Measurements from ENCODE around the gene CNTN6. TPM values are rescaled to one million over a fixed set of nuclear protein-coding genes. Genes with fewer than 3 reads are reported as not detected.

The CNTN6 gene
- polyA plus RNA-seq, 4 donors, result 1.8 to 2.9 (median 2.8) TPM

DNA sequence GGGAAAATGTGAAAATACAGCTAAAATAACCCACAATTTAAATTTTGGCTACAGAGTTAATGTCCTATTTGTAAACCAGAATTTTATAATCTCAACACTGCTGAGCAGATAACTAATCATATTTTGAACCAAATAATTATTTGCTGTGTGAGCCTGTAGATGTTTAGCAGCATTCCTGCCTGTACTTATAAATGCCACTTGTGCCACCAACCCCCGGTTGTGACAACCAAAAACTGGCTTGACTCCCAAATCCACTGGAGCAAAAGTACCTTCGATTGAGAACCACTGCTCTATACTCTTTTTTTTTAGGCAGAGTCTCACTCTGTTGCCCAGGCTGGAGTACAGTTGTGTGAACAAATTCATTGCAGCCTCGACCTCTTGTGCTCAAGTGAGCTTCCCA lies 78.5 kb downstream of the CNTN6 start:
- DNase-seq (ENCODE audit: low read depth in 4 of 4, low spot score in 2 of 4), result no peak

DNA sequence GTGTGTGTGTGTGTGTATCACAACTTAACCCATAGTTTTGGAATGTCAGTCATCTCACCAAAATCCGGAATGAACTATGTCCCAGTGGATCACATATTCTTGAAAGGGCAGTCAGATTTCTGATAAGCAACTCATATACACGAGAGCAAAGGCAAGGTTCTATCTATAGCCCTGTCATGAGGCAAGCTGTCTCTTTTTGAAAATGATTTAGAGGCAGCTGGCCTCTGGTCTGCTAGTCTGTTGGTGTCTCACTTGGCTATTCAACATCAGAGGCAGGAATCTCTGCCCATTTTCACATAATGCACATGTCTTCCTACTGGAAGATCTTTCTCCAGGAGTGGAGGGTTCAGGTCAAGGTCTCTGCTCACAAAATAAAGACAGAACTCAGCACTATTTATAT lies 79.8 kb downstream of the CNTN6 start:
- no peak for DNase-seq (ENCODE audit: low read depth in 4 of 4, low spot score in 2 of 4)

DNA sequence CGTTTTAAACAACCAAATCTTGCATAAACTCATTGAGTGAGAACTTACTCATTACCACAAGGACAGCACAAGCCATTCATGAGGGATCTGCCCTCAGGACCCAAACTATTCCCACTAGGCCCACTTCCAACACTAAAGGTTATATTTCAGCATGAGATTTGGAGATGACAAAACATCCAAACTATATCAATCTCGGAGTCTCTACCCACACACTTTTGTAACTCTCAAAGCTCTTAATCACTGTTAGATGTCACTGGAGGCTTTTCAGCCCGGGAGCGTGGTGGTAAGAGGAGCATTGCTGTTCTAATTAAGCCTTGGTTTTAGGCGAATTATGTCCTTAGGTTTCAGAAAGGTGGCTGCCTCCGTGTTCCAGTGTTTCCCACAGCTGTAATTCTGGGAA lies 86.3 kb downstream of the CNTN6 start:
- no peak for DNase-seq (ENCODE audit: low read depth in 4 of 4, low spot score in 2 of 4)

DNA sequence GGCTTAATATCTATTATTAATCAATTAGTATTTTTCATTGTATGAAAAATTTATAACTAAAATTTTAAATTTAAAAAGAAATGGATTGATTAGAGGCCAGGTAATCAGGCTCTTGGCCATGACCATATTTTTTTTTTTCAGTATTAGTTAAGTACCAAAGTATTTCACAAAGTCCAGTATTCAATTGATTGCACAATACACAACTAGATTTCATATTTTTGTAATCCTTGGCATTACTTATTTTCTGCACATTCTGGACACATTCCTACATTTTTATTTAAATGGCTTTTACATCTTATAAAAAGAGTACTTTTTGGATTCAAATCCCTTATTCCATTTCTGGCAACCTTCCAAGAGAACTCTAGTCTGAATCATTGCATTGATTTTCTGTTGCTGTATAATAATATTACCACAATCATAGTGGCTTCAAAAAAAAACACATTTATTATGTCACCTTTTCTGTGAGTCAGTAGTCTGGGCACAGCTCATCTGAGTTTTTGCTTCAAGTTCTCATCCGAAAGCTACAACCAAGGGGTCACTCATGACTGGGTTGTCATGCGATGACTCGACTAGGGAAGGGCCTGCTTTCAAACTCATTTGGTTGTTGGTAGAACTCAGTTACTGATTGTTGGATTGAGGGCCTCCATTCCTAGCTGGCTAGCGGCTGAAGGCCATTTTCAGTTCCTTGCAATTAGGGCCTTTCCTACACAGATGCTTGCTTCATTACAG lies 90.7 kb downstream of the CNTN6 start:
- no peak for DNase-seq (ENCODE audit: low read depth in 4 of 4, low spot score in 2 of 4)

DNA sequence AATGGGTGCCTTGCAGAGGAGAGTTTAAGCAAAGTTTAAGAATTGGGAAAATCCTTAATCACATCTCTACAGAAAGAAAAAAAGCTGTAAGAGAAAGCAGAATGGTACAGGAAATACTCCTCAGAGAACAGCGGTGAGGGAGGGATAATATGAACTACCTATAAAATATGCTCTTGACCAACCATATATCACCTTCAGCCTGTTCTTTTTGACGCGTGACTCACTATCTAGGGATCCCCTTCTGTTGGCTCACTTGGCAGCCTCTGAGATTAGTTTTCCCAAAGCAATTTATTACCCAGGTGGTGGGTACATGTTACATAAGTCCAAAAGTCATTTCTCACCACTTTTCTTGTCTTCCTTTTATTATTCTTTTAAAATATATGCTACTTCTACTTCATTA lies 97.7 kb downstream of the CNTN6 start:
- no peak for DNase-seq (ENCODE audit: low read depth in 4 of 4, low spot score in 2 of 4)

DNA sequence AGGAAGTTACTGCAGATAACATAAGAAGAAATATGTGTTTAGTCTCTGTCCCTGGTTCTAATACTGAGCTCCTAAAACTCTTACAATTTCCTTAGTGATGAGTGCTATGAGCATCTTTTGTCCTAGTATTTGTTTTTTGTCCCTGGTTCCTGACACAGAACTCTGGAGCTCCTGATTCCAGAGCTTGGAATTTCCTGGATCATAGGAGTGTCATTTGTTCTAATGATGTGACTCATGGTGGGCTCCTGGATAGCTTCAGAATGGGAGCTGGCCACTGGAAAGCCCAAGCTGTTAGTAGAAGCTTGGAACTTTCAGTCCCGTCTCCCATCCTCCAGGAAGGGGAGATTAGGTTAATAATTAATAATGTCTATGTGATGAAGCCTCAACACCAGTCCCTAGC lies 98.2 kb downstream of the CNTN6 start:
- no peak for DNase-seq (ENCODE audit: low read depth in 4 of 4, low spot score in 2 of 4)

DNA sequence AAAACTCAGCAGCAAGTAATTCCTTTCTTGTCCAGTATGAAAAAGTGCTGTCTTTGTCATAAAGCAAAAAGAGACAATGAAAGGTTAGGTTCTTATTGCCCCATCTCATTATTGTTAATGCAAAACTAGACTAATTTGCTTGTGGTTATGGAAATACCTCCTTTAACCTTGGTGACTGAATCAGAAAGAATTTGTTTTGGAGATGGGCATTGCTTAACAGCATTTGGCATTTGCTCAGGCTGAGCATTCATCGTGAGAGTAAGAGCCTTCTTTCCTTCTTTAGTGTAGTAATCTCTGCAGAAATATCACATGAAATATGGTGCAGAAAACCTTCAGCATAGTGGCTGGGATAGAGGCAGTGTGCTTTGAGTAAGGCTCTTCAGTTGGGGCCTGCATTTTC lies 103.1 kb downstream of the CNTN6 start:
- DNase-seq (ENCODE audit: low read depth in 4 of 4, low spot score in 2 of 4), result no peak

DNA sequence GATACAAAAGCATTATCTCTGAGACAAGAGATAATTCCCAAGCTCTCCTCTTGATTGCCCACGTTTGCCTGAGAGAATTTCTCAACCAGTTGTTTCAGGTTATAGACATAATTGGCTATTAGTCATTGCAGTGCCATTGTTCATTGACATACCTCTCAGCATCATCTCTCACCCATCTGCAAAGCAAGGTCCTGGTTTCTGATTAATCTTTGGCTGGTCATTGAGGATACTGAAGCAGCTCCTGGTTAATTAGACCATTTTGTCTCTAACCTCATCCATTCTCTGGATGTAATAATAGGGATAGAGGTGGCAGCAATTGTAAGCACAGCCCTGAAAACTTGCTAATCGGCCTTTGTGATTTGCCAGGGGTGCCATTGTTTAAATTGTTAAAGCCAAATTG lies 104.2 kb downstream of the CNTN6 start:
- DNase-seq (ENCODE audit: low read depth in 4 of 4, low spot score in 2 of 4), result no peak

DNA sequence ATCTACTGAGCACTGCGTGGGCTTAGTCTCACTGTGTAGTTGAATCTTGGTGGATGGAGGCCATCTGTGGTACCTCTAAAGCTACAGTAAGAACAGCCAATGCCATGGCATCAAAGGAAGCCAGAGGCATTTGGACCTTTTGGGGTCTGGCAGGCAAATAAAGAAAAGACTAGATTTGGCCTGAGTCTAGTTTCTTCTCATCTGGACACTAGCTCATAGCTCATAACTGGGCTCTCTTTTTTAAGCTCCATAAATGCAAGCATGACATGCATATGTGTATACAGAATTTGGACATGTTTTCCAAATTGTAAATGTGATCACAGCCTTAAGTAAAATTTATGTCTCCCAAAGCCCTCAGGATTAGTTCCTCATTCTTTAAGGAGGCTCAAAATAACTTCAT lies 107.5 kb downstream of the CNTN6 start:
- DNase-seq (ENCODE audit: low read depth in 4 of 4, low spot score in 2 of 4), result no peak

DNA sequence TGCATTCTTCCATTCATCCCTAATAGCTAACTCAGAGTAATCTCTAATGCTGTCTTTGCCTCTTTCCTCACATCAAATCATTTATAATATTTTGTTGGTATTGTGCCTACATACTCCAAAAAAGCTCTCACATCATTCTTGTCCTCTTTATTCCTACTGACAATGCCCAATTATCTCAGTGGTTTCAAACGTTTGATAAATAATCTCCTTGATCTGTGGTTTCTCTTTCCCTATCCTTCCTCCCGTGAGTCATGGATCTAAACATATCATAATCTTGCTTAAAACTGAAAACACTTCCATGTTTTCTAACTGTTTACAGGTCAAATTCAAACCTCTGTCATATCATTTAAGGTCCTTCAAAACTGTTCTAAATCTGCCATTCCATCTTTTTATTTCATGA lies 115.1 kb downstream of the CNTN6 start:
- DNase-seq (ENCODE audit: low read depth in 4 of 4, low spot score in 2 of 4), result no peak

DNA sequence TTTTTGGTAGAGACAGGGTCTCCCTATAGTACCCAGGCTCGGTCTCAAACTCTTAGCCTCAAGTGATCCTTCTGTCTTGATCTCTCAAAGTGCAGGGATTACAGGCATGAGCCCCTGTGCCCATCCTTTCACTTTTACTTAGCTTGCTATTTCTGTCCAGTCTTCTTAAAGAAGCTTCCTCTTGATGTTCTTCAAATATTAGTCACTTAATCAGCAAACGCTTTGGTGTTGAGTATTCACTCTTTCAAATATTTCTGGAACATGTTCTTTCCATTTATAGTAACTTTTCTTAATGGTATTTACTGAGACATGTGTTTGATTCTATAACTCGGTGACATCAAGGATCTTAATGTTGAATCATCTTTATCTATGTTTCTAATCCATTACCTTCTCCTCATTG lies 122.1 kb downstream of the CNTN6 start:
- no peak for DNase-seq (ENCODE audit: low read depth in 4 of 4, low spot score in 2 of 4)

DNA sequence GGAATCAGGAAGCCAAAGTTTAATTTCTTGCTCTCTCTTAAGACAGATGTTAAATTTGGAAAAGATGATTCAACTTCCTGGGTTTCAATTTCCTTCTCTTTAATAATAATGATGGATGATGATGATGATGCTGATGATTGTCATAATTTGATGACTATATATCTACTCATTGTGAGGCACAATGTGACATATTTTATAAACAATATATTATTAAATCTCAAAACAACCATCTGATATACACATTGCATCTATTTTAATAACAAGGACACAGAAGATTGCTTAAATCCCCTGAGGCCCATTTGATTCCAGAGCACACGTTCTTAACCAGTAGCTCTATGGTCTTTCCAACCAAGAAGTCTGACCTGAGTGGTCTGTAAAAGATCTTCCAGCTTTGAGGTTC lies 124.0 kb downstream of the CNTN6 start:
- DNase-seq (ENCODE audit: low read depth in 4 of 4, low spot score in 2 of 4), result no peak

DNA sequence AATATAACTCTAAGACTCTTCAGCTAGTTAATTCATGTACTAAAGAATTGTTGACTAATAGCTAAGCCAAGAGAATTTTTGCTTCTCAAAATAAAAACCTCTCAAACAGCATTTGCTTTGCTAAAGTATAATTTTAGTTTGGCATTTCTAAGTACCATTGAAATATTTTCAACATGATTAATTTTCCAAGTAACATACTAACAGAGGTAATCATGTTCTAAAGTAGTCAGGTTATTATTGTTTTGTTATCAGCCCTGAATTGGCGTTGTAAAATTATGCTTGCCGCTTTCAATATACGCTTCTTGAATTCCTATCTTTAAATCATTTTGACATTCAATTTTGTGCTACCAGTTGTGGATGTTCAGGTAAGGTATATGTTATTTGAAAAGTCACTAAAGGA lies 134.3 kb downstream of the CNTN6 start:
- DNase-seq (ENCODE audit: low read depth in 4 of 4, low spot score in 2 of 4), result no peak

DNA sequence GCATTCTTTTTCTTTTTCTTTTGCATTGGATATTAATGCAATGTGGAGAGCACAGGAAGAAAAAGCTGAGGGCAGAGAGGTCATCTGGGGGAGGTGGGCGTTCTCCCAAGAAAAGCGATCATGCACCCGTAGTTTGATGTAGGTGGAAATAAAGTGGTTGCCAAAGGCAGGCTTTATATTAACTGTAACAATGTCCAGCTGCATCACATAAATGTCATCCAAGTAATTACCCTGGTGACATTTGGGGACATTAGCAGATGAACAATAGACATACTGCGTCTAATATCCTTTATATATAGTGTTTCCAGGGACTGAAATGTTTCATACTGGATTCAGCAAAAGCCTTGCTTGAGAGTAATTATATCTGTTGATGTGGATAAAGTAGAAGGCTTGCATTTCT lies 135.5 kb downstream of the CNTN6 start:
- DNase-seq (ENCODE audit: low read depth in 4 of 4, low spot score in 2 of 4), result peak in 3 of 4 donors; percentile 18 to 40 (median 26)

DNA sequence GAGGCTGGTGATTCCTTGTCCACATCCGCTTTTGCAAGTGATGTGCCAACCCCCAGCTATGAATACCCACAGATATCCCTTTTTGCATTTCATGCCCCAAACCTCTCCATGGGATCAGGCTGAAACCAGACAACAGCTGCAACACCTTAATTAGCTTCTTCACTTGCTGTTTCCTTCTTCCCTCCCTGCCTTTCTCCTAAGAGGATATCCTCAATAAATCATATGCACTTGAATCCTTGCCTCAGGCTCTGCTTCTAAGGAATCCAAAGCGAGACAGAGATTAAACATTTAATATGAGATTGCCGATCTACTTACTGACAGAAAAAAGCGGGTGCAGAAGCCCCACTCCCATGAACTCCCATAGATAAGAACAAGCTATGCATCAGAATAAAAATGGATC lies 138.1 kb downstream of the CNTN6 start:
- DNase-seq (ENCODE audit: low read depth in 4 of 4, low spot score in 2 of 4), result no peak

DNA sequence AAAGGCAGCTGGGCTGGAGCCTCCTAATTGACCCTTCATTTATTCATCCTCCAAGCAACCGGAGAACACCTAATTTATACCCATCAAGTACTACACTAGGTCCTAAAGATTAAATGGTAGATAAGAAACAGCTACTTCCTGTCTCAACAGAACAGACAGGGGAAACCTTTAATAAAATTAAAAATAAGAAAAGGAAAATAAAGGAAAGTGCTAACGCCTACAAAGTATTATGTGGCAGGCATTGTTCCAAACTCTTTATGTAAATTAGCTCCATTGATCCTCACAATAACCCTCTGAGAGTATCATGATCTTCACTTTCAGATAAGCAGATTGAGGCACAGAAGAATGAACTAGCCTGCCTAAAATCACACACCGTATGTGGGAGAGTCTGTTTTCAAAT lies 139.5 kb downstream of the CNTN6 start:
- no peak for DNase-seq (ENCODE audit: low read depth in 4 of 4, low spot score in 2 of 4)

DNA sequence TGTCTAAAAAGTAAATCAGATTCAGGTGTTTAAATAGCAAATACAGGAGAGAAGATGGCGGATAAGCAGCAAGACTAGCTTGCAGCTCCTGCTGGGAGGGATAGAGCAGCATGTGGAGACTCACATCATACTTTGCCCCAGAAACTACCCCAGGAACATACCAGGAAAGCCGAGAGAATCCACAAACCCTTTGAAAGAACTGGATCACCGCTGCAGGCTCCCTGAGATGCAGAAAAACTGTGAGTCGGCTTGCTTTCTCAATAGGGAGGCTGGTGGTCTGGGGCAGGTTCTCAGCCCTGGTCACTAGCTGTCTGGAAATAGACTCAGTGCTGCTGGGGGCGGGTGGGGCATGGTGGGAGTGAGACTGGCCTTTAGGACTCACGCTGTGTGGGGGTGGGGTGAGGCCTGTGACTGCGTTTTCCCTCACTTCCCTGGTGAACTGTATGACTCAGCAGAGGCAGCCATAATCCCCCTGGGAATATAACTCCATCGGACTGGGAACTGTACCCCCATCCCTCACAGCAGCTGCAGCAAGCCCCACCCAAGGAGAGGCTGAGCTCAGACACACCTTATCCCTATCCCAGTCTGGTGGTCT lies 142.8 kb downstream of the CNTN6 start:
- no peak for DNase-seq (ENCODE audit: low read depth in 4 of 4, low spot score in 2 of 4)

DNA sequence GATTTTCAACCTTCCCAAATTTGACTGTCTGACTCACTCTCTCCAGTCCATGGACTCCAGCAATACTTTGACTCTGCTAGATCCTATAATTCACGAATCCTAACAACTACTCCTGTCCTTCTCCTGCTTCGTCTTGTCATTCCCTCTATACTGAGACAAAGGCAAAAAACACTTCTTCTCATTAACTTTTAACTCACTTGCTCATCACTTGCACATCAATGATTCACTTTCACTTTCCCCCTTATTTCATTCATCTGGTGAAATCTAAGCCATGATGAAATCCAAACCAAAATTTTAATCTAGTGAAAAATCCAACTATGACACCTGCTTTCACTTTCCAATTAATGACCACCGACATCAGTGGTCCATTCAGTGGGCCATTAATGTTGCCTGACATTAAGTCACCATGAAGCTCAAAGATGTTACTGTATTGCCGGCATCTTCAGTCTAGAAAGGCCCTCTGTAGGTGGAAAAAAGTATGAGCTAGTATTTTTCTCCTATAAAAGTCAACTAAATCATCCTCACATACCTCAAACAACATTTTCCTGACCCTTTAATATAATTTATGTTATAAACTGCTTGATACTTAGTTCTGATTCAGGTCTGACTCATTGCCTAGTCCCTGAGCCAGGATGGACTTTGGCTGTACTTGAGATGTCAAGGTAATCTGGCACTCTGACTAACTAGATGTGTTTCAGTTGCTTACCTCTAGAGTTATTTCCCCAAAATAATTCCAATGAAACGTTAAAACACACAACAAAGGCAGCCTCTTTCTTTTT lies 158.6 kb downstream of the CNTN6 start:
- no peak for DNase-seq (ENCODE audit: low read depth in 4 of 4, low spot score in 2 of 4)

DNA sequence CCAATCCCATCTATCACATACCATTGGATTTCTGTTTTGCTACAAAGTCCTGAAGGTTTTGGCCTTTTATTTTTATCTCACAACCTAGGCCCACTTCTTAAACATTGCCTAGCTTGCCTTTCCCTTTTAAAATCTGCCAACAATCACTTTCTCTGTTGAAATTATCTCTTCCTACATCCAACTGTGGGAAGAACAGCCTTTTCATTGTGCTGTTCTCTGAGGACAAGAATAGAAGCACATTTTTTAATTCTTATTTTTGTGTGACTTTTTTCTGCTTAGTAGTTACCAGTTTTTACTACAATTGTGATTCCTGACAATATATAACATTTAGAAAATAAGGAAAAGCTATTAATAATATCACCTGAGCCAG lies 159.2 kb downstream of the CNTN6 start:
- no peak for DNase-seq (ENCODE audit: low read depth in 4 of 4, low spot score in 2 of 4)

DNA sequence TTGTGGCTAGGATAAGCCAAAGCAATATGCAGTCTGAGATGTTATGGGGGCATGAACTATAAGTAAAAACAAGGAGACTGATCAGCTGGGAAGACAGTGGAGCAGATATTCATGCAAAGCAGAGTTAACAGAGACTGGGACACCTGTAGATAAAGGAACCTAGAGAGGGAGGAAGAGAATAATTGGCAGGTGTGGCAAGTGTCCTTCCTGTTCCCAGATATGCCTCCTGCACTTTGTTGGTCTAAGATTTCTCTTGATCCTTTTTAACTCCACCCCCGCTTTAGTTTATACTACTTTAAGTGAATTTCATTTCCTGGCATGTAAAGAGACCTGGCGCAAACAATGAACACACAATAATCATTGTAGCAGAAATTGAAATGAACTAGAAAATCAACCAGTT lies 169.4 kb downstream of the CNTN6 start:
- DNase-seq (ENCODE audit: low read depth in 4 of 4, low spot score in 2 of 4), result no peak

DNA sequence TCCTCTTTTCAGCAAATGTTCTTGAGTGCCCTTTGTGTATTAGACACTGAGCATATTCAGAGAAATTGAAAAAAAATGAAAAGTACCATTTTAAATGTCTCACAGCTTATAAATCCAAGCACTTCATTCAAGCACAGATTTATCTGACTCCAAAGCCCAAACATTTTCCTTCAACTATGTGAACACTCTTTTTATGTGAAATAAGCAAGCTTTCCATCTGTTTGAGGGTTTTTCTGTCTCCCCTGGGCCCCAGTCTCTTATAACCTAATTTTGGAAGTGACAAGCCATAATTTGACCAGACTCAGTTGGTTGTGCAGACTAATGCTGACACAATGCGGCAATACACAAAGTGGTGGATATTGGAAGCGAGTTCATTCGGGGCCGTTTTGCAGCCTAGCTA lies 170.3 kb downstream of the CNTN6 start:
- no peak for DNase-seq (ENCODE audit: low read depth in 4 of 4, low spot score in 2 of 4)

DNA sequence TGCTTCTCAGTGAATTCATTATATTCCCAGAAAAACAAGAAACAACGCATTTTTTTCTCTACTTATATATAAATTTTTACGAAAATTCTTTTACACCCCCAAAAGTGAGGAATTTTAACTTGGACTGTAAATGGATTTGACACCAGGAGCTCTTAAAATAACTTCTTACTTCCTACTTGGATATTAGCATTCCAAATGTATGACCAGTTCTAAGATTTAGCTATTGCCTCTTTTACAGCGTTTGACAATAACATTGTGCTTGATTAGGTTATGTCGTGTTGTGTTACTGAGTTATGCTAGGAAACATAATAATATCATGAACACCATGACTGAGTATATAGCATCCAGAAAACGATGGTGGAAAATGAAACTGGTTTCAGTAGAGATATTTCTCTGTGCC lies 177.0 kb downstream of the CNTN6 start:
- DNase-seq (ENCODE audit: low read depth in 4 of 4, low spot score in 2 of 4), result no peak

Measured in left renal cortex interstitium (tissue), 4 donors.